ENCODE data around the gene GREB1L. TPM values are rescaled to one million over a fixed set of nuclear protein-coding genes. Genes with fewer than 3 reads are reported as not detected.

GREB1L gene
- total RNA-seq, 4 donors from 2014 or later = 5.1 to 17.8 (median 6.9) TPM

GRCh38 chr18:21254576-21254975 lies 12.5 kb downstream of the GREB1L start:
- no peaks in the 10 kb centered on the region for H3K4me1 ChIP-seq
- WGBS, 2 donors = 73 to 75% methylated on average over 3 of the region's 3 CpGs
- no peak for TF ChIP-seq EP300 (IDR thresholded peaks at IDR 0.05)
- TF ChIP-seq CTCF (IDR thresholded peaks at IDR 0.05) = no peak
- TF ChIP-seq POLR2A (IDR thresholded peaks at IDR 0.05) = no peak
- H3K27me3 ChIP-seq = no peaks in the 10 kb centered on the region
- DNase-seq (ENCODE audit: low spot score in 2 of 2) = no peak
- no peaks in the 10 kb centered on the region for H3K36me3 ChIP-seq
- H3K27ac ChIP-seq = no peak overlapping the region
- no peak overlapping the region for H3K4me3 ChIP-seq
- no peaks in the 10 kb centered on the region for H3K9me3 ChIP-seq

- no peaks in the 10 kb centered on the region for H3K9me3 ChIP-seq
- no peaks in the 10 kb centered on the region for H3K36me3 ChIP-seq
- no peak overlapping the region for H3K27ac ChIP-seq
- H3K27me3 ChIP-seq = no peaks in the 10 kb centered on the region
- DNase-seq (ENCODE audit: low spot score in 2 of 2) = no peak
- H3K4me3 ChIP-seq = no peak overlapping the region
- H3K4me1 ChIP-seq = no peaks in the 10 kb centered on the region
- 73 to 77% methylated on average over 3 of the region's 3 CpGs for WGBS, 2 donors
- TF ChIP-seq POLR2A (IDR thresholded peaks at IDR 0.05) (no peak), CTCF (IDR thresholded peaks at IDR 0.05) (no peak), EP300 (IDR thresholded peaks at IDR 0.05) (no peak)
These were observed 13.2 kb downstream of the GREB1L start for GRCh38 chr18:21255211-21255610.

GRCh38 chr18:21257386-21257785 lies 15.4 kb downstream of the GREB1L start:
- Histone ChIP-seq H3K4me1 (no peaks in the 10 kb centered on the region), H3K36me3 (no peaks in the 10 kb centered on the region), H3K27me3 (no peaks in the 10 kb centered on the region), H3K4me3 (no peak overlapping the region), H3K27ac (no peak overlapping the region), H3K9me3 (no peaks in the 10 kb centered on the region)
- TF ChIP-seq CTCF (IDR thresholded peaks at IDR 0.05) = no peak
- TF ChIP-seq EP300 (IDR thresholded peaks at IDR 0.05) = no peak
- no peak for TF ChIP-seq POLR2A (IDR thresholded peaks at IDR 0.05)
- DNase-seq (ENCODE audit: low spot score in 2 of 2) = no peak

DNA sequence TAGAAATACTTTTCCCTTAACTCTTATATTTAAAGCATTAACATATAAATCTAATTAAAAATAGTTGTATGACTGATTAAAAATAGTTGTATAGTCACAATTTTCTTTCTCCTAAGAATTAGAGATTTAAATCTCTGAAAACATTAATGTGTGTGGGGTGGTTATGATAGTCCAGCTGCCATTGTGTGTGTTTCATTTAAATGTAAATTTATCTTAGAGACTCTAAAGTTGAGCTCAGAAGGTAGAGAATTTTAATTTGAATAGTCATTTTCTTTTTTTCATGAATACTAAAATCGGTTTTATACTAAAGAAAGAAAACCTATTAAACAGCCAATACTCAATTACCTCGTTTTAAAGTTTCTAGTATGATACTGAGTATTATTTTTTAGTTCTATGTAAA lies 18.6 kb downstream of the GREB1L start:
- Histone ChIP-seq H3K27ac (no peak overlapping the region), H3K4me3 (no peak overlapping the region), H3K27me3 (no peaks in the 10 kb centered on the region), H3K9me3 (no peaks in the 10 kb centered on the region), H3K4me1 (no peaks in the 10 kb centered on the region), H3K36me3 (no peaks in the 10 kb centered on the region)
- DNase-seq (ENCODE audit: low spot score in 2 of 2) = no peak
- TF ChIP-seq CTCF (IDR thresholded peaks at IDR 0.05) = no peak
- TF ChIP-seq POLR2A (IDR thresholded peaks at IDR 0.05) = no peak
- no peak for TF ChIP-seq EP300 (IDR thresholded peaks at IDR 0.05)
- WGBS, 2 donors = 50 to 58% methylated on average over 2 of the region's 2 CpGs

- H3K36me3 ChIP-seq = no peaks in the 10 kb centered on the region
- H3K9me3 ChIP-seq = no peaks in the 10 kb centered on the region
- no peaks in the 10 kb centered on the region for H3K4me1 ChIP-seq
- no peak overlapping the region for H3K4me3 ChIP-seq
- no peaks in the 10 kb centered on the region for H3K27me3 ChIP-seq
- DNase-seq (ENCODE audit: low spot score in 2 of 2) = no peak
- TF ChIP-seq POLR2A (IDR thresholded peaks at IDR 0.05) = no peak
- TF ChIP-seq EP300 (IDR thresholded peaks at IDR 0.05) = no peak
- TF ChIP-seq CTCF (IDR thresholded peaks at IDR 0.05) = no peak
- no peak overlapping the region for H3K27ac ChIP-seq
- 98% methylated on average over 1 of the region's 1 CpG for WGBS, 2 donors
These were observed 19.3 kb downstream of the GREB1L start for GRCh38 chr18:21261352-21261751.

All from tibial nerve (tissue), 4 donors.